Measurements from ENCODE around the gene ASIC2.

ASIC2 gene

GRCh38 chr17:33038740-33039139 lies 254.4 kb downstream of the ASIC2 start:
- ChIA-PET POLR2A (no interaction called here), CTCF (interaction anchor here (0.8 to 1.7 kb wide), 7 partner anchors 8 to 622 kb away, joined by 3 to 5 read pairs (median 3); no protein-coding TSS in a partner anchor)
- TF ChIP-seq BHLHE40 (IDR thresholded peaks at IDR 0.05; ENCODE audit: borderline replicate concordance) (no peak), ELF4 (IDR thresholded peaks at IDR 0.05) (no peak)
- DNase-seq (ENCODE audit: extremely low spot score), result peak; percentile 51

GRCh38 chr17:33033176-33033575 lies 259.9 kb downstream of the ASIC2 start:
- TF ChIP-seq FOXK2 (IDR thresholded peaks at IDR 0.05), result no peak
- no peak for TF ChIP-seq PKNOX1 (IDR thresholded peaks at IDR 0.05)
- no peak for TF ChIP-seq CTBP1 (IDR thresholded peaks at IDR 0.05; ENCODE audit: borderline replicate concordance)
- TF ChIP-seq FOXM1 (IDR thresholded peaks at IDR 0.05; ENCODE audit: borderline replicate concordance), result no peak
- no peak for TF ChIP-seq L3MBTL2 (conservative IDR thresholded peaks at IDR 0.05)
- no peak for TF ChIP-seq LEF1 (IDR thresholded peaks at IDR 0.05; ENCODE audit: borderline replicate concordance)
- TF ChIP-seq SUZ12 (IDR thresholded peaks at IDR 0.05), result no peak
- no peak for TF ChIP-seq SP1 (IDR thresholded peaks at IDR 0.05)
- TF ChIP-seq HDGF (IDR thresholded peaks at IDR 0.05; ENCODE audit: borderline replicate concordance), result no peak
- no peak for TF ChIP-seq NFRKB (IDR thresholded peaks at IDR 0.05)
- TF ChIP-seq TARDBP (IDR thresholded peaks at IDR 0.05), result no peak
- no peak for TF ChIP-seq FOXA1 (IDR thresholded peaks at IDR 0.05)
- no peak for TF ChIP-seq BHLHE40 (IDR thresholded peaks at IDR 0.05; ENCODE audit: borderline replicate concordance)
- TF ChIP-seq ZNF384 (IDR thresholded peaks at IDR 0.05), result no peak
- TF ChIP-seq ELF4 (IDR thresholded peaks at IDR 0.05), result no peak
- TF ChIP-seq ARNT (IDR thresholded peaks at IDR 0.05), result no peak
- no peak for DNase-seq (ENCODE audit: extremely low spot score)
- POLR2A ChIA-PET, result no interaction called here
- CTCF ChIA-PET, result no interaction called here

- no peak for TF ChIP-seq NFRKB (IDR thresholded peaks at IDR 0.05)
- no peak for TF ChIP-seq TARDBP (IDR thresholded peaks at IDR 0.05)
- no peak for TF ChIP-seq FOXK2 (IDR thresholded peaks at IDR 0.05)
- TF ChIP-seq SUZ12 (IDR thresholded peaks at IDR 0.05), result no peak
- TF ChIP-seq ZNF384 (IDR thresholded peaks at IDR 0.05), result no peak
- no peak for TF ChIP-seq L3MBTL2 (conservative IDR thresholded peaks at IDR 0.05)
- no peak for TF ChIP-seq PKNOX1 (IDR thresholded peaks at IDR 0.05)
- TF ChIP-seq HDGF (IDR thresholded peaks at IDR 0.05; ENCODE audit: borderline replicate concordance), result no peak
- no peak for TF ChIP-seq ARNT (IDR thresholded peaks at IDR 0.05)
- no peak for TF ChIP-seq BHLHE40 (IDR thresholded peaks at IDR 0.05; ENCODE audit: borderline replicate concordance)
- TF ChIP-seq CTBP1 (IDR thresholded peaks at IDR 0.05; ENCODE audit: borderline replicate concordance), result no peak
- TF ChIP-seq ELF4 (IDR thresholded peaks at IDR 0.05), result no peak
- no peak for TF ChIP-seq SP1 (IDR thresholded peaks at IDR 0.05)
- TF ChIP-seq FOXM1 (IDR thresholded peaks at IDR 0.05; ENCODE audit: borderline replicate concordance), result no peak
- TF ChIP-seq LEF1 (IDR thresholded peaks at IDR 0.05; ENCODE audit: borderline replicate concordance), result no peak
- TF ChIP-seq FOXA1 (IDR thresholded peaks at IDR 0.05), result no peak
- POLR2A ChIA-PET, result no interaction called here
- DNase-seq (ENCODE audit: extremely low spot score), result no peak
- CTCF ChIA-PET, result interaction anchor here (1.0 kb wide), 1 partner anchor 10 kb away, joined by 3 read pairs; no protein-coding TSS in a partner anchor
Observed at GRCh38 chr17:33028778-33029177, 264.3 kb downstream of the ASIC2 start.

GRCh38 chr17:33028061-33028460 lies 265.0 kb downstream of the ASIC2 start:
- CTCF ChIA-PET, result interaction anchor here (1.0 kb wide), 1 partner anchor 10 kb away, joined by 3 read pairs; no protein-coding TSS in a partner anchor
- POLR2A ChIA-PET, result no interaction called here
- TF ChIP-seq ZNF384 (IDR thresholded peaks at IDR 0.05) (no peak), ARNT (IDR thresholded peaks at IDR 0.05) (no peak), PKNOX1 (IDR thresholded peaks at IDR 0.05) (no peak), FOXA1 (IDR thresholded peaks at IDR 0.05) (no peak), SP1 (IDR thresholded peaks at IDR 0.05) (no peak)
- no peak for DNase-seq (ENCODE audit: extremely low spot score)

- ChIA-PET POLR2A (no interaction called here), CTCF (no interaction called here)
- DNase-seq (ENCODE audit: extremely low spot score), result no peak
- TF ChIP-seq FOXM1 (IDR thresholded peaks at IDR 0.05; ENCODE audit: borderline replicate concordance), result no peak
- no peak for TF ChIP-seq TARDBP (IDR thresholded peaks at IDR 0.05)
- TF ChIP-seq PKNOX1 (IDR thresholded peaks at IDR 0.05), result no peak
- TF ChIP-seq ARNT (IDR thresholded peaks at IDR 0.05), result no peak
- no peak for TF ChIP-seq SP1 (IDR thresholded peaks at IDR 0.05)
- no peak for TF ChIP-seq FOXK2 (IDR thresholded peaks at IDR 0.05)
- TF ChIP-seq ELF4 (IDR thresholded peaks at IDR 0.05), result no peak
- no peak for TF ChIP-seq NFRKB (IDR thresholded peaks at IDR 0.05)
- TF ChIP-seq ZNF384 (IDR thresholded peaks at IDR 0.05), result no peak
Observed at GRCh38 chr17:33024688-33025486, 268.2 kb downstream of the ASIC2 start.

- ChIA-PET POLR2A (no interaction called here), CTCF (no interaction called here)
- TF ChIP-seq FOXK2 (IDR thresholded peaks at IDR 0.05) (no peak), L3MBTL2 (conservative IDR thresholded peaks at IDR 0.05) (no peak), TARDBP (IDR thresholded peaks at IDR 0.05) (no peak), HDGF (IDR thresholded peaks at IDR 0.05; ENCODE audit: borderline replicate concordance) (no peak)
- no peak for DNase-seq (ENCODE audit: extremely low spot score)
Observed at GRCh38 chr17:33023790-33024189, 269.3 kb downstream of the ASIC2 start.

Data from HEK293T (cell line).